Loucy (cell line): Measurements from ENCODE around the gene TLK2.
"Not testable (repeated sequence)": the region's sequence is repeated elsewhere in the genome, so short reads cannot be mapped to it uniquely, and the experiment has no call there.

Source experiments
- CTCF ChIP-seq: fragments of 200-600 bp; sonication (generic); conservative IDR thresholded peaks from 2 replicates; pipeline ENCODE4 v1.5.1; 2014; ENCODE audit warnings: mild to moderate bottlenecking, antibody characterized with exemption, low read length
- EZH2phosphoT487 ChIP-seq: fragments of 200-600 bp; IDR thresholded peaks from 2 replicates; pipeline ENCODE4 v1.6.1; 2018; ENCODE audit warnings: antibody characterized with exemption, mild to moderate bottlenecking, moderate library complexity, borderline replicate concordance

GRCh38 chr17:62471380-62471880 is 7.2 kb upstream of the TLK2 start:
- TF ChIP-seq CTCF, EZH2phosphoT487: not testable (repeated sequence)
